Esophagus muscularis mucosa (tissue), 4 donors: Measurements from ENCODE around the gene FRMD4A.

Experiments
- EP300 ChIP-seq: sonication (generic); formaldehyde crosslinking; IDR thresholded peaks from one replicate; pipeline ENCODE4 v1.6.1; 2017; ENCODE audit warnings: antibody characterized with exemption
- POLR2AphosphoS5 ChIP-seq, 2 donors: sonication (generic); formaldehyde crosslinking; IDR thresholded peaks; one replicate each; pipeline ENCODE4 v1.6.1; 2017; ENCODE audit warnings: antibody characterized with exemption in 2 of 2
- TF ChIP-seq, protein P1 (sequence below), 3 experiments: fragments of 200-600 bp in 2 of 3; fragments of 450-650 bp in 1 of 3; sonication (generic) in 2 of 3; IDR thresholded peaks; one replicate each; pipeline ENCODE4 v1.5.1; 2017 to 2019; ENCODE audit warnings: antibody characterized with exemption in 3 of 3, mild to moderate bottlenecking in 2 of 3, moderate library complexity in 1 of 3

GRCh38 chr10:13893926-13894325 is 436.8 kb downstream of the FRMD4A start:
- TF ChIP-seq, protein P1, sequence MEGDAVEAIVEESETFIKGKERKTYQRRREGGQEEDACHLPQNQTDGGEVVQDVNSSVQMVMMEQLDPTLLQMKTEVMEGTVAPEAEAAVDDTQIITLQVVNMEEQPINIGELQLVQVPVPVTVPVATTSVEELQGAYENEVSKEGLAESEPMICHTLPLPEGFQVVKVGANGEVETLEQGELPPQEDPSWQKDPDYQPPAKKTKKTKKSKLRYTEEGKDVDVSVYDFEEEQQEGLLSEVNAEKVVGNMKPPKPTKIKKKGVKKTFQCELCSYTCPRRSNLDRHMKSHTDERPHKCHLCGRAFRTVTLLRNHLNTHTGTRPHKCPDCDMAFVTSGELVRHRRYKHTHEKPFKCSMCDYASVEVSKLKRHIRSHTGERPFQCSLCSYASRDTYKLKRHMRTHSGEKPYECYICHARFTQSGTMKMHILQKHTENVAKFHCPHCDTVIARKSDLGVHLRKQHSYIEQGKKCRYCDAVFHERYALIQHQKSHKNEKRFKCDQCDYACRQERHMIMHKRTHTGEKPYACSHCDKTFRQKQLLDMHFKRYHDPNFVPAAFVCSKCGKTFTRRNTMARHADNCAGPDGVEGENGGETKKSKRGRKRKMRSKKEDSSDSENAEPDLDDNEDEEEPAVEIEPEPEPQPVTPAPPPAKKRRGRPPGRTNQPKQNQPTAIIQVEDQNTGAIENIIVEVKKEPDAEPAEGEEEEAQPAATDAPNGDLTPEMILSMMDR (IDR thresholded peaks at IDR 0.05): no peak
- TF ChIP-seq EP300 (no peak), POLR2AphosphoS5 (IDR thresholded peaks at IDR 0.05) (no peak)
